Erythroblast (primary cell): ENCODE results near the gene FBXW12.

ENCODE experiments used
- GATA1 ChIP-seq: IDR thresholded peaks from 2 replicates; pipeline ENCODE4 v1.6.1; 2011; ENCODE audit warnings: low read depth, mild to moderate bottlenecking, control low read depth, low read length, moderate library complexity
- POLR2A ChIP-seq: IDR thresholded peaks from 2 replicates; pipeline ENCODE4 v1.6.1; 2011; ENCODE audit warnings: mild to moderate bottlenecking, low read length

GRCh38 chr3:48353987-48354386, 18.0 kb upstream of the FBXW12 start:
- TF ChIP-seq POLR2A (no peak), GATA1 (no peak)
